HepG2 (cell line): ENCODE measurements around the gene ETV2. TPM values are rescaled to one million over a fixed set of nuclear protein-coding genes. Genes with fewer than 3 reads are reported as not detected.
A peak's percentile ranks its signal among the peaks of the same experiment; 100 is the strongest.

ENCODE experiments used
- BRD4 ChIP-seq: sonication (generic); formaldehyde crosslinking; IDR thresholded peaks from 2 replicates; pipeline ENCODE4 v1.4.0; 2020; ENCODE audit warnings: missing genetic modification reagents
- DNMT3B ChIP-seq: conservative IDR thresholded peaks from 2 replicates; pipeline ENCODE4 v1.6.1; 2016; ENCODE audit warnings: missing biosample characterization, control low read depth
- FOXJ3 ChIP-seq: sonication (generic); formaldehyde crosslinking; IDR thresholded peaks from 2 replicates; pipeline ENCODE4 v1.4.0; 2020; ENCODE audit warnings: missing genetic modification reagents, mild to moderate bottlenecking, borderline replicate concordance
- GTF2F1 ChIP-seq: fragments of 150-350 bp; IDR thresholded peaks from 2 replicates; pipeline ENCODE4 v1.6.1; 2014; ENCODE audit warnings: low read length
- GTF3A ChIP-seq: sonication (generic); formaldehyde crosslinking; conservative IDR thresholded peaks from 2 replicates; pipeline ENCODE4 v1.4.0; 2020; ENCODE audit warnings: mild to moderate bottlenecking, missing genetic modification reagents
- HNRNPLL ChIP-seq: fragments of 200-400 bp; formaldehyde crosslinking; IDR thresholded peaks from 2 replicates; pipeline ENCODE4 v1.6.1; 2017; ENCODE audit warnings: mild to moderate bottlenecking, low read depth, low read length; ENCODE audit not compliant: poor library complexity, severe bottlenecking
- KDM3A ChIP-seq: IDR thresholded peaks from 2 replicates; pipeline ENCODE4 v1.6.1; 2018; ENCODE audit warnings: low read depth, missing compliant biosample characterization
- KLF16 ChIP-seq, 2 experiments: sonication (generic) in 1 of 2; formaldehyde crosslinking in 1 of 2; IDR thresholded peaks; 2 replicates each; pipeline versions ENCODE4 v1.6.1 to v1.8.0; 2016 to 2023; ENCODE audit warnings: missing genetic modification reagents in 2 of 2, missing compliant biosample characterization in 1 of 2
- LCORL ChIP-seq, 2 experiments: fragments of 450-650 bp in 1 of 2; sonication (generic) in 1 of 2; formaldehyde crosslinking in 1 of 2; IDR thresholded peaks; 2 replicates each; pipeline versions ENCODE4 v1.5.0 to v1.6.1; 2017 to 2020; ENCODE audit warnings: antibody characterized with exemption in 1 of 2, missing genetic modification reagents in 1 of 2
- MEIS2 ChIP-seq: sonication (generic); formaldehyde crosslinking; IDR thresholded peaks from 2 replicates; pipeline ENCODE4 v1.9.0; 2021; ENCODE audit warnings: mild to moderate bottlenecking, missing genetic modification reagents
- MTF2 ChIP-seq: sonication (generic); formaldehyde crosslinking; IDR thresholded peaks from 2 replicates; pipeline ENCODE4 v1.5.0; 2020; ENCODE audit warnings: missing genetic modification reagents, borderline replicate concordance
- PAWR ChIP-seq: sonication (generic); formaldehyde crosslinking; IDR thresholded peaks from 2 replicates; pipeline ENCODE4 v1.4.0; 2020; ENCODE audit warnings: missing genetic modification reagents, mild to moderate bottlenecking, borderline replicate concordance
- TBX3 ChIP-seq: fragments of 450-650 bp; IDR thresholded peaks from 2 replicates; pipeline ENCODE4 v1.6.1; 2017; ENCODE audit warnings: antibody characterized with exemption, mild to moderate bottlenecking, inconsistent platforms, borderline replicate concordance
- XRCC5 ChIP-seq: fragments of 200-400 bp; formaldehyde crosslinking; optimal IDR thresholded peaks from 2 replicates; pipeline ENCODE3; 2017; ENCODE audit warnings: mild to moderate bottlenecking, low read length
- ZKSCAN1 ChIP-seq: fragments of 150-350 bp; IDR thresholded peaks from 2 replicates; pipeline ENCODE4 v1.6.1; 2014; ENCODE audit warnings: low read length
- ZNF101 ChIP-seq: sonication (generic); formaldehyde crosslinking; IDR thresholded peaks from 2 replicates; pipeline ENCODE4 v1.4.0; 2020; ENCODE audit warnings: mild to moderate bottlenecking, low read depth, missing genetic modification reagents, borderline replicate concordance
- ZNF121 ChIP-seq: sonication (generic); formaldehyde crosslinking; IDR thresholded peaks from 2 replicates; pipeline ENCODE4 v1.5.0; 2020; ENCODE audit warnings: mild to moderate bottlenecking, missing genetic modification reagents
- ZNF598 ChIP-seq: sonication (generic); formaldehyde crosslinking; IDR thresholded peaks from 2 replicates; pipeline ENCODE4 v1.5.1; 2020; ENCODE audit warnings: mild to moderate bottlenecking, missing genetic modification reagents, borderline replicate concordance
- ZNF660 ChIP-seq: sonication (generic); formaldehyde crosslinking; IDR thresholded peaks from 2 replicates; pipeline ENCODE4 v1.5.1; 2020; ENCODE audit warnings: mild to moderate bottlenecking, low read depth, missing genetic modification reagents, borderline replicate concordance
- ZNF747 ChIP-seq: sonication (generic); formaldehyde crosslinking; IDR thresholded peaks from 2 replicates; pipeline ENCODE4 v1.8.1; 2023; ENCODE audit warnings: missing genetic modification reagents, mild to moderate bottlenecking, borderline replicate concordance
- ZNF792 ChIP-seq: IDR thresholded peaks from 2 replicates; pipeline ENCODE4 v1.6.1; 2016
- ZNF883 ChIP-seq: sonication (generic); formaldehyde crosslinking; IDR thresholded peaks from 2 replicates; pipeline ENCODE4 v1.5.1; 2020; ENCODE audit warnings: mild to moderate bottlenecking, missing genetic modification reagents; ENCODE audit errors: not compliant biosample characterization
- polyA plus RNA-seq, 8 experiments: library from polyadenylated mRNA; depleted of rRNA in 3 of 8; stranded (reverse) in 7 of 8; unstranded in 1 of 8; fragments of >200 nt; fragmentation: Illumina TruSeq in 4 of 8; extraction: Trizol in 4 of 8; gene quantifications; 2 replicates each; pipeline versions ENCODE4 v1.2.1 to v1.2.3, GENCODE V29; 2011 to 2016; ENCODE audit warnings: low read depth in 4 of 8, missing spikeins in 1 of 8, mixed read lengths in 1 of 8; ENCODE audit not compliant: insufficient read depth in 1 of 8
- total RNA-seq, 5 experiments: library from RNA; depleted of rRNA; stranded (reverse); fragments of >200 nt; fragmentation: Illumina TruSeq; extraction: Trizol; gene quantifications; 2 replicates each; pipeline ENCODE4 v1.2.3, GENCODE V29; 2016; ENCODE audit warnings: low read depth in 1 of 5
- TF ChIP-seq, protein P1 (sequence below): IDR thresholded peaks from 2 replicates; pipeline ENCODE4 v1.4.0; 2020; ENCODE audit warnings: mild to moderate bottlenecking, missing genetic modification reagents
- TF ChIP-seq, protein P2 (sequence below): sonication (generic); formaldehyde crosslinking; IDR thresholded peaks from 2 replicates; pipeline ENCODE4 v1.5.1; 2020; ENCODE audit warnings: mild to moderate bottlenecking, moderate library complexity, missing genetic modification reagents

The ETV2 gene
- total and polyA plus RNA-seq, 2 of the 13 experiments (the other 11 are each of a cell fraction or from before 2014, with no cell fraction given) = 0.07 to 0.20 TPM

DNA sequence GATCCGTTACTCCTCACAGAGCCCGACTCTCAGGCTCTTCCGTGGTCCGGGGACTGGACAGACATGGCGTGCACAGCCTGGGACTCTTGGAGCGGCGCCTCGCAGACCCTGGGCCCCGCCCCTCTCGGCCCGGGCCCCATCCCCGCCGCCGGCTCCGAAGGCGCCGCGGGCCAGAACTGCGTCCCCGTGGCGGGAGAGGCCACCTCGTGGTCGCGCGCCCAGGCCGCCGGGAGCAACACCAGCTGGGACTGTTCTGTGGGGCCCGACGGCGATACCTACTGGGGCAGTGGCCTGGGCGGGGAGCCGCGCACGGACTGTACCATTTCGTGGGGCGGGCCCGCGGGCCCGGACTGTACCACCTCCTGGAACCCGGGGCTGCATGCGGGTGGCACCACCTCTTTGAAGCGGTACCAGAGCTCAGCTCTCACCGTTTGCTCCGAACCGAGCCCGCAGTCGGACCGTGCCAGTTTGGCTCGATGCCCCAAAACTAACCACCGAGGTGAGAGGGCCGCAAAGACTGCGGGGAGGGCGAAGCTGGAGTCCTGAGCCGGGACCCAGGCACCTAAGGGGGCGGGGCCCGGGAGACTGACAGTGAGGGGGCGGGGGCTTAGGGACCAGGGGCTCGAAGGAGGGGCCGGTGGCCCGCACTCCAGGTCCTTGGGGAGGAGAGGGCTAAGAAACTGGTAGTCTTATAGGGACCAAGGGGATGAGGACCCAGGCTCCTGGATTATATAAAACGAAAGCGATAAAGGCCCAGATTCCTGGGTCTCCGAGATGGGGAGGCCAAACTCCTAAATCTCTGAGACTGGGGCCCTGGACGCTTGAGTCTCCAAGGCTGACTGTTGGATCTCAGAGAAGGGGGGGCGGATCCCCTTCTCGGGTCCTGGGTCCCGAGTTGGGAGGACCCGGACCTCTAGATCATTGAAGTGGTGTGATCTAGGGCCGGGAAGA, 2.0 kb downstream of the ETV2 start (continued):
- TF ChIP-seq, protein P1, sequence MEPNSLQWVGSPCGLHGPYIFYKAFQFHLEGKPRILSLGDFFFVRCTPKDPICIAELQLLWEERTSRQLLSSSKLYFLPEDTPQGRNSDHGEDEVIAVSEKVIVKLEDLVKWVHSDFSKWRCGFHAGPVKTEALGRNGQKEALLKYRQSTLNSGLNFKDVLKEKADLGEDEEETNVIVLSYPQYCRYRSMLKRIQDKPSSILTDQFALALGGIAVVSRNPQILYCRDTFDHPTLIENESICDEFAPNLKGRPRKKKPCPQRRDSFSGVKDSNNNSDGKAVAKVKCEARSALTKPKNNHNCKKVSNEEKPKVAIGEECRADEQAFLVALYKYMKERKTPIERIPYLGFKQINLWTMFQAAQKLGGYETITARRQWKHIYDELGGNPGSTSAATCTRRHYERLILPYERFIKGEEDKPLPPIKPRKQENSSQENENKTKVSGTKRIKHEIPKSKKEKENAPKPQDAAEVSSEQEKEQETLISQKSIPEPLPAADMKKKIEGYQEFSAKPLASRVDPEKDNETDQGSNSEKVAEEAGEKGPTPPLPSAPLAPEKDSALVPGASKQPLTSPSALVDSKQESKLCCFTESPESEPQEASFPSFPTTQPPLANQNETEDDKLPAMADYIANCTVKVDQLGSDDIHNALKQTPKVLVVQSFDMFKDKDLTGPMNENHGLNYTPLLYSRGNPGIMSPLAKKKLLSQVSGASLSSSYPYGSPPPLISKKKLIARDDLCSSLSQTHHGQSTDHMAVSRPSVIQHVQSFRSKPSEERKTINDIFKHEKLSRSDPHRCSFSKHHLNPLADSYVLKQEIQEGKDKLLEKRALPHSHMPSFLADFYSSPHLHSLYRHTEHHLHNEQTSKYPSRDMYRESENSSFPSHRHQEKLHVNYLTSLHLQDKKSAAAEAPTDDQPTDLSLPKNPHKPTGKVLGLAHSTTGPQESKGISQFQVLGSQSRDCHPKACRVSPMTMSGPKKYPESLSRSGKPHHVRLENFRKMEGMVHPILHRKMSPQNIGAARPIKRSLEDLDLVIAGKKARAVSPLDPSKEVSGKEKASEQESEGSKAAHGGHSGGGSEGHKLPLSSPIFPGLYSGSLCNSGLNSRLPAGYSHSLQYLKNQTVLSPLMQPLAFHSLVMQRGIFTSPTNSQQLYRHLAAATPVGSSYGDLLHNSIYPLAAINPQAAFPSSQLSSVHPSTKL (CRISPR knock-in tag) = peak; percentile 49
- no peak for TF ChIP-seq ZNF660 (CRISPR knock-in tag)
- no peak for TF ChIP-seq ZKSCAN1
- TF ChIP-seq GTF3A (CRISPR knock-in tag) = 0 out of 2 replicates have a peak, but pooled peaks have one; percentile 70
- no peak for TF ChIP-seq LCORL (IDR thresholded peaks at IDR 0.05)
- peak; percentile 61 for TF ChIP-seq LCORL (CRISPR knock-in tag; IDR thresholded peaks at IDR 0.05)
- TF ChIP-seq, protein P2, sequence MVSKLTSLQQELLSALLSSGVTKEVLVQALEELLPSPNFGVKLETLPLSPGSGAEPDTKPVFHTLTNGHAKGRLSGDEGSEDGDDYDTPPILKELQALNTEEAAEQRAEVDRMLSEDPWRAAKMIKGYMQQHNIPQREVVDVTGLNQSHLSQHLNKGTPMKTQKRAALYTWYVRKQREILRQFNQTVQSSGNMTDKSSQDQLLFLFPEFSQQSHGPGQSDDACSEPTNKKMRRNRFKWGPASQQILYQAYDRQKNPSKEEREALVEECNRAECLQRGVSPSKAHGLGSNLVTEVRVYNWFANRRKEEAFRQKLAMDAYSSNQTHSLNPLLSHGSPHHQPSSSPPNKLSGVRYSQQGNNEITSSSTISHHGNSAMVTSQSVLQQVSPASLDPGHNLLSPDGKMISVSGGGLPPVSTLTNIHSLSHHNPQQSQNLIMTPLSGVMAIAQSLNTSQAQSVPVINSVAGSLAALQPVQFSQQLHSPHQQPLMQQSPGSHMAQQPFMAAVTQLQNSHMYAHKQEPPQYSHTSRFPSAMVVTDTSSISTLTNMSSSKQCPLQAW (CRISPR knock-in tag) = no peak
- no peak; the same call in 1 of the 2 replicates for TF ChIP-seq KDM3A (CRISPR knock-in tag)
- no peak for TF ChIP-seq ZNF883
- TF ChIP-seq XRCC5 = peak; percentile 78
- 0 out of 2 replicates have a peak, but pooled peaks have one; percentile 25 for TF ChIP-seq ZNF598
- TF ChIP-seq ZNF792 (CRISPR knock-in tag) = 0 out of 2 replicates have a peak, but pooled peaks have one; percentile 39
- TF ChIP-seq ZNF101 (CRISPR knock-in tag) = no peak
- no peak for TF ChIP-seq FOXJ3 (CRISPR knock-in tag)
- no peak for TF ChIP-seq GTF2F1
- peak; percentile 55 for TF ChIP-seq HNRNPLL
- TF ChIP-seq PAWR (CRISPR knock-in tag) = no peak
- 0 out of 2 replicates have a peak, but pooled peaks have one; percentile 45 for TF ChIP-seq TBX3
- TF ChIP-seq KLF16 (CRISPR knock-in tag; IDR thresholded peaks at IDR 0.05) = peak in 1 of 2 experiments; percentile 70; a peak in 2 of 4 replicates
- peak; percentile 78; the same call in 1 of the 2 replicates for TF ChIP-seq BRD4
- TF ChIP-seq ZNF747 (CRISPR knock-in tag) = no peak; the same call in none of the 2 replicates
- no peak for TF ChIP-seq ZNF121
- peak; percentile 76 for TF ChIP-seq MEIS2 (CRISPR knock-in tag)
- no peak for TF ChIP-seq DNMT3B
- TF ChIP-seq MTF2 (CRISPR knock-in tag) = no peak
